Measurements from ENCODE around the gene FGA. TPM values are rescaled to one million over a fixed set of nuclear protein-coding genes. Genes with fewer than 3 reads are reported as not detected.

The FGA gene
- polyA plus RNA-seq, 1 donor (not counting 4 experiments of a cell fraction or from before 2014, with no cell fraction given), result not detected

- no peaks in the 10 kb centered on the region for H3K9me1 ChIP-seq (ENCODE audit: control insufficient read depth, extremely low read depth, insufficient read depth, low read length)
- H3K4me3 ChIP-seq (ENCODE audit: control insufficient read depth in 2 of 3, extremely low read depth in 1 of 3, insufficient read depth in 2 of 3, low read depth in 1 of 3, low read length in 3 of 3), result no peak overlapping the region
- dilution Hi-C loops (cut with MboI; ENCODE audit: extremely low pct_ligation_motif_present, low sequenced_read_pairs), result no loop called here
- H2AFZ ChIP-seq (ENCODE audit: control insufficient read depth, low read length), result no peak overlapping the region
- no peaks in the 10 kb centered on the region for H3K36me3 ChIP-seq (ENCODE audit: control insufficient read depth in 2 of 2, extremely low read depth in 1 of 2, insufficient read depth in 2 of 2, low read length in 2 of 2)
- TF ChIP-seq EZH2 (IDR thresholded peaks at IDR 0.05; ENCODE audit: low read length) (no peak), CTCF (optimal IDR thresholded peaks at IDR 0.05 in 1 of 3, IDR thresholded peaks at IDR 0.05 in 1 of 3, conservative IDR thresholded peaks at IDR 0.05 in 1 of 3; ENCODE audit: extremely low read depth in 1 of 3, insufficient read depth in 2 of 3, low read length in 3 of 3) (no peak)
- no peak overlapping the region for H3K9ac ChIP-seq (ENCODE audit: control insufficient read depth, extremely low read depth, insufficient read depth, low read length)
- FAIRE-seq (no peak), DNase-seq (ENCODE audit: low read depth, low spot score) (no peak)
- H3K4me2 ChIP-seq (ENCODE audit: control insufficient read depth, extremely low read depth, insufficient read depth, low read depth, low read length), result no peak overlapping the region
- H3K9me3 ChIP-seq (ENCODE audit: control insufficient read depth, low read depth, low read length), result no peaks in the 10 kb centered on the region
- no peaks in the 10 kb centered on the region for H4K20me1 ChIP-seq (ENCODE audit: control insufficient read depth, extremely low read depth, insufficient read depth, low read length)
- H3K4me1 ChIP-seq (ENCODE audit: control insufficient read depth, extremely low read depth, insufficient read depth, low read length), result no peaks in the 10 kb centered on the region
- no peak overlapping the region for H3K27ac ChIP-seq (ENCODE audit: control insufficient read depth, insufficient read depth, low read length)
- H3K79me2 ChIP-seq (ENCODE audit: control insufficient read depth, insufficient read depth, low read length), result no peaks in the 10 kb centered on the region
- peaks cover 3% of the 10 kb centered on the region for H3K27me3 ChIP-seq (ENCODE audit: control insufficient read depth, extremely low read depth, insufficient read depth, low read length)
These were observed 1.3 kb upstream of the FGA start for GRCh38 chr4:154591890-154592289.

GRCh38 chr4:154589296-154590197 lies 995 bp downstream of the FGA start:
- H3K4me3 ChIP-seq (ENCODE audit: control insufficient read depth in 2 of 3, extremely low read depth in 1 of 3, insufficient read depth in 2 of 3, low read depth in 1 of 3, low read length in 3 of 3), result no peak overlapping the region
- H3K27me3 ChIP-seq (ENCODE audit: control insufficient read depth, extremely low read depth, insufficient read depth, low read length), result peaks cover 3% of the 10 kb centered on the region
- H3K27ac ChIP-seq (ENCODE audit: control insufficient read depth, insufficient read depth, low read length), result no peak overlapping the region
- H2AFZ ChIP-seq (ENCODE audit: control insufficient read depth, low read length), result no peak overlapping the region
- no peaks in the 10 kb centered on the region for H3K9me3 ChIP-seq (ENCODE audit: control insufficient read depth, low read depth, low read length)
- H3K36me3 ChIP-seq (ENCODE audit: control insufficient read depth in 2 of 2, extremely low read depth in 1 of 2, insufficient read depth in 2 of 2, low read length in 2 of 2), result no peaks in the 10 kb centered on the region
- FAIRE-seq, result no peak
- H3K79me2 ChIP-seq (ENCODE audit: control insufficient read depth, insufficient read depth, low read length), result no peaks in the 10 kb centered on the region
- no peak overlapping the region for H3K9ac ChIP-seq (ENCODE audit: control insufficient read depth, extremely low read depth, insufficient read depth, low read length)
- H3K4me2 ChIP-seq (ENCODE audit: control insufficient read depth, extremely low read depth, insufficient read depth, low read depth, low read length), result no peak overlapping the region
- no peak for TF ChIP-seq CTCF (optimal IDR thresholded peaks at IDR 0.05 in 1 of 3, IDR thresholded peaks at IDR 0.05 in 1 of 3, conservative IDR thresholded peaks at IDR 0.05 in 1 of 3; ENCODE audit: extremely low read depth in 1 of 3, insufficient read depth in 2 of 3, low read length in 3 of 3)
- TF ChIP-seq EZH2 (IDR thresholded peaks at IDR 0.05; ENCODE audit: low read length), result no peak
- no peak for DNase-seq (ENCODE audit: low read depth, low spot score)
- H3K4me1 ChIP-seq (ENCODE audit: control insufficient read depth, extremely low read depth, insufficient read depth, low read length), result no peaks in the 10 kb centered on the region
- dilution Hi-C loops (cut with MboI; ENCODE audit: extremely low pct_ligation_motif_present, low sequenced_read_pairs), result no loop called here
- no peaks in the 10 kb centered on the region for H4K20me1 ChIP-seq (ENCODE audit: control insufficient read depth, extremely low read depth, insufficient read depth, low read length)
- H3K9me1 ChIP-seq (ENCODE audit: control insufficient read depth, extremely low read depth, insufficient read depth, low read length), result no peaks in the 10 kb centered on the region

Data from keratinocyte (primary cell).